ENCODE data around the gene WSCD2. TPM values are rescaled to one million over a fixed set of nuclear protein-coding genes. Genes with fewer than 3 reads are reported as not detected.

Gene WSCD2
- total and polyA plus RNA-seq, 2 of the 4 experiments (the other 2 are of a cell fraction), result not detected

- Histone ChIP-seq H3K79me1 (ENCODE audit: low read depth in 1 of 2, low read length in 2 of 2) (no peaks in the 10 kb centered on the region), H3K27ac (ENCODE audit: insufficient read depth, low read length) (no peak overlapping the region), H3K18ac (ENCODE audit: low read depth, low read length) (no peak overlapping the region), H3K9me1 (ENCODE audit: insufficient read depth, low read length) (no peaks in the 10 kb centered on the region), H4K8ac (ENCODE audit: low read depth in 2 of 2, low read length in 2 of 2) (no peak overlapping the region), H3K14ac (replicated peaks; ENCODE audit: low read depth, low read length) (no peak overlapping the region), H3K4me3 (ENCODE audit: insufficient read depth, low read depth, low read length) (no peak overlapping the region), H3K4me2 (ENCODE audit: low read depth, low read length) (no peak overlapping the region), H3K4me1 (ENCODE audit: control insufficient read depth, insufficient read depth, low read length) (no peaks in the 10 kb centered on the region), H4K20me1 (ENCODE audit: insufficient read depth, low read length) (no peaks in the 10 kb centered on the region), H2BK15ac (ENCODE audit: low read depth, low read length) (no peak overlapping the region), H3K23ac (ENCODE audit: low read depth, low read length) (no peak overlapping the region), H2AK5ac (ENCODE audit: low read depth, low read length) (no peak overlapping the region), H3K56ac (ENCODE audit: extremely low read depth, insufficient read depth, low read length) (no peak overlapping the region), H2AFZ (replicated peaks; ENCODE audit: low read length, poor library complexity) (no peak overlapping the region), H3K36me3 (ENCODE audit: control insufficient read depth, insufficient read depth, low read length) (no peaks in the 10 kb centered on the region), H3K4ac (ENCODE audit: low read depth, low read length) (no peak overlapping the region), H3K27me3 (ENCODE audit: control insufficient read depth, insufficient read depth, low read length) (no peaks in the 10 kb centered on the region), H3K9ac (ENCODE audit: low read depth, low read length) (no peak overlapping the region), H4K5ac (ENCODE audit: low read depth, low read length) (no peak overlapping the region), H2BK120ac (ENCODE audit: low read depth, low read length) (no peak overlapping the region), H3K9me3 (ENCODE audit: control insufficient read depth, insufficient read depth, low read length) (no peaks in the 10 kb centered on the region; the same call in 1 of the 2 replicates), H4K91ac (ENCODE audit: insufficient read depth, low read depth, low read length) (no peak overlapping the region), H2BK5ac (ENCODE audit: low read depth, low read length, poor library complexity, severe bottlenecking) (no peak overlapping the region), H2AK9ac (replicated peaks; ENCODE audit: low read depth, low read length, poor library complexity) (no peak overlapping the region), H2BK20ac (ENCODE audit: low read depth, low read length) (no peak overlapping the region)
- no TSS peak for BruUV-seq (replicated peaks)
- in situ Hi-C loops (cut with MboI; ENCODE audit: low sequenced_read_pairs), result no loop called here
- TF ChIP-seq RFX5 (IDR thresholded peaks at IDR 0.05; ENCODE audit: low read depth, low read length), result no peak
- TF ChIP-seq NFE2L2 (IDR thresholded peaks at IDR 0.05; ENCODE audit: low read depth, low read length), result no peak
- no peak for TF ChIP-seq SMC3 (IDR thresholded peaks at IDR 0.05; ENCODE audit: low read depth, low read length)
- TF ChIP-seq MAFK (IDR thresholded peaks at IDR 0.05; ENCODE audit: low read depth, low read length), result no peak
- TF ChIP-seq CEBPB (IDR thresholded peaks at IDR 0.05; ENCODE audit: low read depth, low read length), result no peak
- no peak for TF ChIP-seq RCOR1 (IDR thresholded peaks at IDR 0.05; ENCODE audit: insufficient replicate concordance, low read length)
- TF ChIP-seq MAZ (IDR thresholded peaks at IDR 0.05; ENCODE audit: borderline replicate concordance, low read depth, low read length), result no peak
- TF ChIP-seq, protein P1, sequence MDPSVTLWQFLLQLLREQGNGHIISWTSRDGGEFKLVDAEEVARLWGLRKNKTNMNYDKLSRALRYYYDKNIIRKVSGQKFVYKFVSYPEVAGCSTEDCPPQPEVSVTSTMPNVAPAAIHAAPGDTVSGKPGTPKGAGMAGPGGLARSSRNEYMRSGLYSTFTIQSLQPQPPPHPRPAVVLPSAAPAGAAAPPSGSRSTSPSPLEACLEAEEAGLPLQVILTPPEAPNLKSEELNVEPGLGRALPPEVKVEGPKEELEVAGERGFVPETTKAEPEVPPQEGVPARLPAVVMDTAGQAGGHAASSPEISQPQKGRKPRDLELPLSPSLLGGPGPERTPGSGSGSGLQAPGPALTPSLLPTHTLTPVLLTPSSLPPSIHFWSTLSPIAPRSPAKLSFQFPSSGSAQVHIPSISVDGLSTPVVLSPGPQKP (IDR thresholded peaks at IDR 0.05; ENCODE audit: borderline replicate concordance, low read depth, low read length), result no peak
- TF ChIP-seq CTCF (conservative IDR thresholded peaks at IDR 0.05; ENCODE audit: low read depth, low read length), result no peak
- no peak for ATAC-seq (ENCODE audit: low read depth)
- POLR2A ChIA-PET (ENCODE audit: unreplicated experiment), result no interaction called here
- dilution Hi-C loops (cut with HindIII; ENCODE audit: low sequenced_read_pairs, unreplicated experiment), result no loop called here
- DNase-seq, result no peak
- no CpG with 5 or more reads among the region's 4 CpGs for WGBS, 2 experiments (ENCODE audit: extremely low coverage in 2 of 2, insufficient read length in 1 of 2)
- intact Hi-C loops (cut with micrococcal nuclease), result no loop called here
- CTCF ChIA-PET, result no interaction called here
Measured at GRCh38 chr12:108257610-108258106, 128.6 kb downstream of the WSCD2 start.

All from IMR-90 (cell line).